Erythroblast (primary cell): ENCODE data around the gene EIPR1.

ENCODE experiments used
- GATA1 ChIP-seq: IDR thresholded peaks from 2 replicates; pipeline ENCODE4 v1.6.1; 2011; ENCODE audit warnings: low read depth, mild to moderate bottlenecking, control low read depth, low read length, moderate library complexity
- POLR2A ChIP-seq: IDR thresholded peaks from 2 replicates; pipeline ENCODE4 v1.6.1; 2011; ENCODE audit warnings: mild to moderate bottlenecking, low read length

GRCh38 chr2:3302421-3302750 is 75.2 kb downstream of the EIPR1 start:
- TF ChIP-seq POLR2A (no peak), GATA1 (no peak)
